ENCODE measurements around the gene RNF208.

GRCh38 chr9:137219757-137220316 is 2.2 kb downstream of the RNF208 start:
- TF ChIP-seq CTCF (IDR thresholded peaks at IDR 0.05; ENCODE audit: low read depth, low read length, missing input control) (no peak), MAX (IDR thresholded peaks at IDR 0.05) (no peak), YY1 (IDR thresholded peaks at IDR 0.05) (no peak), HNF4G (IDR thresholded peaks at IDR 0.05) (no peak), GABPA (IDR thresholded peaks at IDR 0.05 in 1 of 2, conservative IDR thresholded peaks at IDR 0.05 in 1 of 2) (no peak), RXRA (IDR thresholded peaks at IDR 0.05) (no peak), ZBTB33 (IDR thresholded peaks at IDR 0.05) (no peak)
